Ishikawa (cell line): ENCODE results near the gene ARHGEF10L.

ENCODE experiments used
- CEBPB ChIP-seq: IDR thresholded peaks from 2 replicates; pipeline ENCODE4 v1.6.1; 2012
- CREB1 ChIP-seq: IDR thresholded peaks from 2 replicates; pipeline ENCODE4 v1.6.1; 2012; ENCODE audit warnings: low read depth
- EGR1 ChIP-seq: IDR thresholded peaks from 2 replicates; pipeline ENCODE4 v1.6.1; 2012
- EP300 ChIP-seq: IDR thresholded peaks from 2 replicates; pipeline ENCODE4 v1.6.1; 2012; ENCODE audit warnings: borderline replicate concordance
- FOXM1 ChIP-seq: IDR thresholded peaks from 2 replicates; pipeline ENCODE4 v1.6.1; 2012; ENCODE audit warnings: low read depth, borderline replicate concordance
- NFIC ChIP-seq: IDR thresholded peaks from 2 replicates; pipeline ENCODE4 v1.6.1; 2012
- RAD21 ChIP-seq: IDR thresholded peaks from 2 replicates; pipeline ENCODE4 v1.6.1; 2012; ENCODE audit warnings: low read depth
- TAF1 ChIP-seq: IDR thresholded peaks from 2 replicates; pipeline ENCODE4 v1.6.1; 2012; ENCODE audit warnings: low read depth, mild to moderate bottlenecking
- TCF12 ChIP-seq: IDR thresholded peaks from 2 replicates; pipeline ENCODE4 v1.6.1; 2012; ENCODE audit warnings: low read depth
- TEAD4 ChIP-seq: IDR thresholded peaks from 2 replicates; pipeline ENCODE4 v1.6.1; 2012
- USF1 ChIP-seq: IDR thresholded peaks from 2 replicates; pipeline ENCODE4 v1.6.1; 2012
- YY1 ChIP-seq: IDR thresholded peaks from 2 replicates; pipeline ENCODE4 v1.6.1; 2012; ENCODE audit warnings: low read depth
- ZBTB7A ChIP-seq: IDR thresholded peaks from 2 replicates; pipeline ENCODE4 v1.6.1; 2012; ENCODE audit warnings: low read depth
- TF ChIP-seq, protein P1 (sequence below): IDR thresholded peaks from 2 replicates; pipeline ENCODE4 v1.6.1; 2012; ENCODE audit warnings: low read depth, mild to moderate bottlenecking
- TF ChIP-seq, protein P2 (sequence below): IDR thresholded peaks from 2 replicates; pipeline ENCODE4 v1.6.1; 2012

Gene ARHGEF10L

DNA sequence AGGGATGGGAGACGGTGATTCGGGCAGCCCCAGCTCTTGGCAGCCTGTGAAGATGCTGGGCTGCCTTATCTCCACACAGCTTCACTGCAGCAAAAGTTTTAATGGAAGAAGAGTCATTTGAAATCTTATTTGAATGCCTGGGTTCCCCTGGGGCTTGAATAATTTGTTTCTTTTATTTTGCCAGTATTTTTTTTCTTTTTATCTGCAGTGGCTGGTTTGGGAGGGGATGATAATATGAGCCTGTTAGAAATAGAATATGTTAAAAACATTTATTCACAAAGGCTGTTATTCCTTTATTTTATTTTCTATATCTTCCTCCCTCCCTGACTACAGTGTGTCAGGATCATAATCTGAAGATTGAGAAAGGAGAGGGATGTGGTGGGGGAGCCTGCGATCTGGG lies 103.4 kb downstream of the ARHGEF10L start:
- TF ChIP-seq NFIC (no peak), TAF1 (no peak)
- TF ChIP-seq, protein P1, sequence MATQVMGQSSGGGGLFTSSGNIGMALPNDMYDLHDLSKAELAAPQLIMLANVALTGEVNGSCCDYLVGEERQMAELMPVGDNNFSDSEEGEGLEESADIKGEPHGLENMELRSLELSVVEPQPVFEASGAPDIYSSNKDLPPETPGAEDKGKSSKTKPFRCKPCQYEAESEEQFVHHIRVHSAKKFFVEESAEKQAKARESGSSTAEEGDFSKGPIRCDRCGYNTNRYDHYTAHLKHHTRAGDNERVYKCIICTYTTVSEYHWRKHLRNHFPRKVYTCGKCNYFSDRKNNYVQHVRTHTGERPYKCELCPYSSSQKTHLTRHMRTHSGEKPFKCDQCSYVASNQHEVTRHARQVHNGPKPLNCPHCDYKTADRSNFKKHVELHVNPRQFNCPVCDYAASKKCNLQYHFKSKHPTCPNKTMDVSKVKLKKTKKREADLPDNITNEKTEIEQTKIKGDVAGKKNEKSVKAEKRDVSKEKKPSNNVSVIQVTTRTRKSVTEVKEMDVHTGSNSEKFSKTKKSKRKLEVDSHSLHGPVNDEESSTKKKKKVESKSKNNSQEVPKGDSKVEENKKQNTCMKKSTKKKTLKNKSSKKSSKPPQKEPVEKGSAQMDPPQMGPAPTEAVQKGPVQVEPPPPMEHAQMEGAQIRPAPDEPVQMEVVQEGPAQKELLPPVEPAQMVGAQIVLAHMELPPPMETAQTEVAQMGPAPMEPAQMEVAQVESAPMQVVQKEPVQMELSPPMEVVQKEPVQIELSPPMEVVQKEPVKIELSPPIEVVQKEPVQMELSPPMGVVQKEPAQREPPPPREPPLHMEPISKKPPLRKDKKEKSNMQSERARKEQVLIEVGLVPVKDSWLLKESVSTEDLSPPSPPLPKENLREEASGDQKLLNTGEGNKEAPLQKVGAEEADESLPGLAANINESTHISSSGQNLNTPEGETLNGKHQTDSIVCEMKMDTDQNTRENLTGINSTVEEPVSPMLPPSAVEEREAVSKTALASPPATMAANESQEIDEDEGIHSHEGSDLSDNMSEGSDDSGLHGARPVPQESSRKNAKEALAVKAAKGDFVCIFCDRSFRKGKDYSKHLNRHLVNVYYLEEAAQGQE, result no peak

GRCh38 chr1:17643861-17644703 lies 104.6 kb downstream of the ARHGEF10L start:
- no peak for TF ChIP-seq USF1
- no peak for TF ChIP-seq EGR1
- TF ChIP-seq EP300, result no peak
- TF ChIP-seq RAD21, result no peak
- TF ChIP-seq TEAD4, result no peak
- no peak for TF ChIP-seq CEBPB
- TF ChIP-seq TAF1, result no peak

DNA sequence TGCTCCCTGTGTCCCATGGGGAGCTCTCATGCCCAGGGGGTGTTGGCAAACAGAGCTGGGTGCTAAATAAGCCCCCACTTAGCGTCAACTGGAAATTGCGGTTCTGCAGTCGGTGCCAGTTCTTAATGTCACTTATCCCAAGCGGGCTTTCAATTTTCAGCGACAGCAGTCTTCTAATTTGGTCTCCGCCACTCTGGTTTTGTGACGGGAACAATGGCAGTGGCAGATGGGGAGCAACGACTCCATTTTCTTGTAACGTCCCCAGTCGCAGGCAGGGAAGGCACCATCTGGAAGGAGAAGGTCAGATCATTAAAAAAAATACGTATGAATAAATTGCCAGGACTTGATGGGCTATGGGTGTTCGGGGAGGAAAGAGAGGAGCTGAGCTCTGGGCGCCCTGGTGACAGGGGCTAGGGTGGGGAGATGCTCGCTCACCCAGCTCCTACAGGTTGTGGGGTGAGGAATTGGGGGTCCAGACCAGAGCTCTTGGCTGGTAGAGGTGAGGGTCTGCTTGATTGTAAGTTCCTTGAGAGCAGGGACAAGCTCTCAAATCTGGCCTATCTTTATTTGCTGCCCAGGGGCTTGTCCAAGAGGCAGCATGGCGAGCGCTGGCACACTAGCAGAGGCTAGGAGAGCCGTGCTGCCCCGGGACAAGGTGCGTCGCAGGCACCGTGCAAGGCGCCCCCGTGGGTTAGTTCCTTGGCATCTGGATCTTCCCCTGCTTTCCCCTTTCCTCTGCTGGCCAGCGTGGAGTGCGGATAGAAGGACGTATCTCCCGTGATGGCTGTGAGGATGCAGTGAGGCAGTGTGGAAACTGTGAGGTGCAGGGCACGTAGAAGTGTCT lies 105.8 kb downstream of the ARHGEF10L start:
- TF ChIP-seq YY1, result no peak
- TF ChIP-seq NFIC, result no peak
- no peak for TF ChIP-seq RAD21
- TF ChIP-seq TAF1, result no peak
- TF ChIP-seq USF1, result no peak
- TF ChIP-seq TEAD4, result no peak
- TF ChIP-seq EP300, result no peak
- TF ChIP-seq CREB1, result no peak

GRCh38 chr1:17646444-17647280 lies 107.2 kb downstream of the ARHGEF10L start:
- TF ChIP-seq FOXM1, result no peak
- TF ChIP-seq ZBTB7A, result no peak
- TF ChIP-seq TAF1, result no peak
- no peak for TF ChIP-seq RAD21
- no peak for TF ChIP-seq EGR1
- TF ChIP-seq CEBPB, result no peak
- no peak for TF ChIP-seq EP300
- TF ChIP-seq TEAD4, result no peak
- TF ChIP-seq, protein P2, sequence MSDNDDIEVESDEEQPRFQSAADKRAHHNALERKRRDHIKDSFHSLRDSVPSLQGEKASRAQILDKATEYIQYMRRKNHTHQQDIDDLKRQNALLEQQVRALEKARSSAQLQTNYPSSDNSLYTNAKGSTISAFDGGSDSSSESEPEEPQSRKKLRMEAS, result no peak
- TF ChIP-seq NFIC, result no peak
- TF ChIP-seq, protein P1, result no peak
- no peak for TF ChIP-seq CREB1
- TF ChIP-seq TCF12, result no peak
- no peak for TF ChIP-seq USF1
- no peak for TF ChIP-seq YY1

DNA sequence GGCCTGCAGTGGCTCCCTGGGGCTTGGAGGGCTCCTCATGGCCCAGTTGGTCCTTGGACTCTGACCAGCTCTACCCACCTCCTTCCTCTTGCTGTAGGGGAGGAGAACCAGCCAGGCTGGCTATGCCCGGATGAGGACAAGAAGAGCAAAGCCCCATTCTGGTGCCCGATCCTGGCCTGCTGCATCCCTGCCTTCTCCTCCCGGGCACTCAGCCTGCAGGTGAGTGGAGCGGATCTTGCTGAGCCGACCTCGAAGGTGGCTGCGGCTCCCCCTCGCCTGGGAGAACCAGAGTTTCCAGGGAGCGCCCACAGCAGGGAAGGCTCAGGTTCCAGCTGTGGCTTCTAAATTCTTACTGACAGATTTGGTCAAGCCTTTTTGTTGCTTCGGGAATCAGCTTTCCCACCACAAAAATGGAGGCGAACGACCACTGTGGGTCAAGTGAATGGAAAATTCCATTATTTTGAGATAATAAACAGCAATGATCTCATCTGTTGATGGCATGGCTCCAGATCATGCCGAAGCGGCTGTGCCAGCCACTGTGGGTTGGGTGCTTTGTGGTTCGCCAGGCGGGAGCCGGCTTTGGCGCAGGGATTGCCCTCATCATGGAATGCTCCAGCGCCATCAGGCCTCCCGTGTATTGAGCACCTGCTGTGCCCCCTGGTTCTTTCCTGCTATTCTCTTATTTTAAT lies 109.1 kb downstream of the ARHGEF10L start:
- TF ChIP-seq, protein P1, result no peak
- no peak for TF ChIP-seq CREB1
- no peak for TF ChIP-seq ZBTB7A
- TF ChIP-seq, protein P2, result no peak
- TF ChIP-seq EP300, result no peak
- no peak for TF ChIP-seq FOXM1
- no peak for TF ChIP-seq NFIC
- TF ChIP-seq TCF12, result no peak
- TF ChIP-seq YY1, result no peak
- no peak for TF ChIP-seq EGR1
- TF ChIP-seq USF1, result no peak
- no peak for TF ChIP-seq TEAD4
